ENCODE results near the gene SPSB1. TPM values are rescaled to one million over a fixed set of nuclear protein-coding genes. Genes with fewer than 3 reads are reported as not detected.

Gene SPSB1
- total RNA-seq, 2 donors from 2014 or later: 20.4 to 26.9 TPM

DNA sequence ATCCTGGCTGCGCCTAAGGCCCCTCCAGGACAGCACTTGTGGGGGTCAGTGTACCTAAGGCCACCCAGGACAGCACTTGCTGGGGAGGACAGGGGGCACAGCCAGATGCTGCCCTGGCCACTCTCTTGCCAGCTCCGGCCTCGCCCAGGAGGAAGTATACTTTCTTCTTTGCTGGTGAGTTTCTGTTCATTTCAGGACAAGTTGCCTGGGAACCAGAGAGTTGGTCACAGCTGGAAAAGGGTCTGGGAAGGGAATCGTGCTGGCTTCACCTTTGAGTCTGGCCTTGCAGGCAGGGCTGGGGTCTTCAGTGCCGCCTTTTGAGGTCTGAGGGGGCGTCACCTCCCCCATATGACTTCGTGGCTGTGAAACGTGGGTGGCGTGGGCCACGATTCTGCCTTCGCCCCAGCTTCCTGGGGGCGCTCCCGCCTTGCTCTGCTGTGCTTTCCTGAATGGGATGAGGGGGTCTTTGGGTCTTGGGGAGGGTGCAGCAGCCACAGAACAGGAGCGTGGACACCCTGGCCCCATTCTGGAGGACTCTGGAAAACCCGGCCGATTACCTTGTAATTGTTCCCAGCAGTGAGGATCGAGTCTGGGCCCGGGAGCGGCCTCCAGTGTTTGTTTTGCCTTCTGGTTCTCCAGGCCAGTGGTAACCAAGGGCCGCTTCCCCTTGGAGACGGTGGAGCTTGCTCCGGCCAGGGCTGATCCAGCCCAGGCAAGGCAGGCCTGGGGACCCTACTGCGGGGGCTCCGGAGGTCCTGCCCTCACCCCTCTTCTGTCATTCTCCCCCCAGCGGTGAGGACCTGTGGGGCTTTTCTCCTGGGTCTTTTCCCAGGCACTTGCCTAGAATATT lies 45.9 kb downstream of the SPSB1 start:
- H3K4me3 Mint-ChIP-seq: no peak overlapping the region
- H3K27ac Mint-ChIP-seq: peak overlapping the region; percentile 50
- H3K36me3 Mint-ChIP-seq (ENCODE audit: low read depth): peaks cover 20% of the 10 kb centered on the region

DNA sequence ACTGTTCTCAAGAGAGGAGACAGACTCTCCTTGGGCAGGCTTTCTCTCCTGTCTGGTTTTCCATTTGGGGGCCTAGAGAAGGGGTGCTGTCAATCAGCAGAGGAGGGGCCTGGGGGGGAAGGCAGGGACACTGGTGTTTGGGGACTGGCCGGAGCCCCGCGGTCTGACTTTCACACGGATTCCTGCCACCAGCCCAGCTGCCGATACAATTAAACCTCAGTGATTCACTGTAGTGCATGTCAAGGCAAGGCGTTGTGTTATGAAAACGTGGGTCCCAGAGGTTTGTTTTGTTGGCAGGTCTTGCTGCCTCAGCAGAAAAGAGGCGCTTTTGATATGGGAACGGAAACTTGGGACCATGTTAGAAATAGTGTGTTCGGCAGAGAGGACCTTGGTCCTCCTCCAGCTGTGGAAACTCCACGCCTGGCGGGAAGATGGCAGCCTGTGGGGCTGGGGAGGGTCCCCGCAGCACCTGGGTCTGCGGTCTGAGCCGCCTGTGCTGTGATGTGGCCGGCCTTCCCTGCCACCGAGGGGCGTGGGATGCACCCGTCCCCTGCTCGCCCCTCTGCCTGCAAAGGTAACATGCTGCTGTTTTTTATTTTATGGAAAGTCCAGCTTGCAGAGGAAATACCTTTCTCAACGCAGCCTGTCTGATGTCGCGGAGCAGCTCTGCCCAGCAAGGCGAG lies 47.6 kb downstream of the SPSB1 start:
- H3K9me3 ChIP-seq (ENCODE audit: control insufficient read depth, low read length): peaks cover 6% of the 10 kb centered on the region
- H3K27me3 ChIP-seq (ENCODE audit: control insufficient read depth, insufficient read depth, low read length, poor library complexity, severe bottlenecking): no peaks in the 10 kb centered on the region
- H3K27ac ChIP-seq (ENCODE audit: low read depth, low read length): peak overlapping the region; percentile 38
- Mint-ChIP-seq H3K4me3 (no peak overlapping the region), H3K27ac (peak overlapping the region; percentile 13), H3K36me3 (ENCODE audit: low read depth) (peaks cover 15% of the 10 kb centered on the region), H3K4me1 (peaks cover 18% of the 10 kb centered on the region), H3K27me3 (ENCODE audit: insufficient read depth) (no peaks in the 10 kb centered on the region), H3K9me3 (peaks cover 11% of the 10 kb centered on the region)
- no peak overlapping the region for H3K9ac ChIP-seq (ENCODE audit: extremely low read depth, low read length, poor library complexity, severe bottlenecking)
- H3K4me3 ChIP-seq (ENCODE audit: low read length): no peak overlapping the region
- 93 to 94% methylated on average over 15 to 24 of the region's 24 CpGs for WGBS, 2 experiments (ENCODE audit: insufficient coverage in 1 of 2, insufficient read length in 1 of 2)
- TF ChIP-seq, protein P1, sequence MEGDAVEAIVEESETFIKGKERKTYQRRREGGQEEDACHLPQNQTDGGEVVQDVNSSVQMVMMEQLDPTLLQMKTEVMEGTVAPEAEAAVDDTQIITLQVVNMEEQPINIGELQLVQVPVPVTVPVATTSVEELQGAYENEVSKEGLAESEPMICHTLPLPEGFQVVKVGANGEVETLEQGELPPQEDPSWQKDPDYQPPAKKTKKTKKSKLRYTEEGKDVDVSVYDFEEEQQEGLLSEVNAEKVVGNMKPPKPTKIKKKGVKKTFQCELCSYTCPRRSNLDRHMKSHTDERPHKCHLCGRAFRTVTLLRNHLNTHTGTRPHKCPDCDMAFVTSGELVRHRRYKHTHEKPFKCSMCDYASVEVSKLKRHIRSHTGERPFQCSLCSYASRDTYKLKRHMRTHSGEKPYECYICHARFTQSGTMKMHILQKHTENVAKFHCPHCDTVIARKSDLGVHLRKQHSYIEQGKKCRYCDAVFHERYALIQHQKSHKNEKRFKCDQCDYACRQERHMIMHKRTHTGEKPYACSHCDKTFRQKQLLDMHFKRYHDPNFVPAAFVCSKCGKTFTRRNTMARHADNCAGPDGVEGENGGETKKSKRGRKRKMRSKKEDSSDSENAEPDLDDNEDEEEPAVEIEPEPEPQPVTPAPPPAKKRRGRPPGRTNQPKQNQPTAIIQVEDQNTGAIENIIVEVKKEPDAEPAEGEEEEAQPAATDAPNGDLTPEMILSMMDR (conservative IDR thresholded peaks at IDR 0.05): no peak
- no peak for DNase-seq
- H3K4me1 ChIP-seq (ENCODE audit: control insufficient read depth, insufficient read depth, low read length): no peaks in the 10 kb centered on the region
- no peaks in the 10 kb centered on the region for H3K36me3 ChIP-seq (ENCODE audit: control insufficient read depth, insufficient read depth, low read length)

More for the DNA sequence above, 45.9 kb downstream of the SPSB1 start:
- H3K9me3 Mint-ChIP-seq: peaks cover 11% of the 10 kb centered on the region
- WGBS, 2 experiments (ENCODE audit: insufficient coverage in 1 of 2, insufficient read length in 1 of 2): 79 to 87% methylated on average over 11 to 25 of the region's 25 CpGs
- H3K4me1 ChIP-seq (ENCODE audit: control insufficient read depth, insufficient read depth, low read length): no peaks in the 10 kb centered on the region
- TF ChIP-seq, protein P1 (conservative IDR thresholded peaks at IDR 0.05): no peak
- no peak overlapping the region for H3K9ac ChIP-seq (ENCODE audit: extremely low read depth, low read length, poor library complexity, severe bottlenecking)
- H3K36me3 ChIP-seq (ENCODE audit: control insufficient read depth, insufficient read depth, low read length): no peaks in the 10 kb centered on the region
- no peaks in the 10 kb centered on the region for H3K27me3 ChIP-seq (ENCODE audit: control insufficient read depth, insufficient read depth, low read length, poor library complexity, severe bottlenecking)
- H3K27me3 Mint-ChIP-seq (ENCODE audit: insufficient read depth): no peaks in the 10 kb centered on the region
- H3K4me1 Mint-ChIP-seq: peaks cover 18% of the 10 kb centered on the region
- peaks cover 6% of the 10 kb centered on the region for H3K9me3 ChIP-seq (ENCODE audit: control insufficient read depth, low read length)
- no peak for DNase-seq
- H3K4me3 ChIP-seq (ENCODE audit: low read length): no peak overlapping the region
- H3K27ac ChIP-seq (ENCODE audit: low read depth, low read length): peak overlapping the region; percentile 73

- Histone ChIP-seq H3K4me3 (ENCODE audit: low read length) (no peak overlapping the region), H3K4me1 (ENCODE audit: control insufficient read depth, insufficient read depth, low read length) (peaks cover 4% of the 10 kb centered on the region), H3K36me3 (ENCODE audit: control insufficient read depth, insufficient read depth, low read length) (no peaks in the 10 kb centered on the region), H3K9me3 (ENCODE audit: control insufficient read depth, low read length) (peaks cover 6% of the 10 kb centered on the region), H3K27me3 (ENCODE audit: control insufficient read depth, insufficient read depth, low read length, poor library complexity, severe bottlenecking) (no peaks in the 10 kb centered on the region), H3K27ac (ENCODE audit: low read depth, low read length) (peak overlapping the region; percentile 38), H3K9ac (ENCODE audit: extremely low read depth, low read length, poor library complexity, severe bottlenecking) (no peak overlapping the region)
- TF ChIP-seq, protein P1 (conservative IDR thresholded peaks at IDR 0.05): no peak
- H3K27ac Mint-ChIP-seq: no peak overlapping the region
- H3K9me3 Mint-ChIP-seq: peaks cover 11% of the 10 kb centered on the region
- 82 to 97% methylated on average over 2 to 7 of the region's 7 CpGs for WGBS, 2 experiments (ENCODE audit: insufficient coverage in 1 of 2, insufficient read length in 1 of 2)
- H3K4me3 Mint-ChIP-seq: no peak overlapping the region
- peaks cover 15% of the 10 kb centered on the region for H3K36me3 Mint-ChIP-seq (ENCODE audit: low read depth)
- peaks cover 23% of the 10 kb centered on the region for H3K4me1 Mint-ChIP-seq
- no peaks in the 10 kb centered on the region for H3K27me3 Mint-ChIP-seq (ENCODE audit: insufficient read depth)
- no peak for DNase-seq
These were observed 48.2 kb downstream of the SPSB1 start for GRCh38 chr1:9340864-9341263.
